Adrenal gland (tissue), 12 donors: ENCODE data around the gene EPHA6. TPM values are rescaled to one million over a fixed set of nuclear protein-coding genes. Genes with fewer than 3 reads are reported as not detected.

Experiments used
- DNase-seq, 7 donors: peaks; one replicate each; pipeline ENCODE4 v3.0.0-alpha.2; 2019 to 2020
- H3K27ac ChIP-seq, 5 donors: fragments of 200-600 bp; sonication (generic) in 4 of 5; 1 replicate in 3 of 5; 2 replicates in 2 of 5; pipeline versions ENCODE4 v1.5.1 to v1.8.0; 2016 to 2020; ENCODE audit warnings: mild to moderate bottlenecking in 1 of 5
- H3K27me3 ChIP-seq: fragments of 200-600 bp; 2 replicates; pipeline ENCODE4 v1.8.0; 2021
- H3K36me3 ChIP-seq, 2 donors: fragments of 200-600 bp; replicated peaks in 1 of 2; 1 replicate in 1 of 2; 2 replicates in 1 of 2; pipeline versions ENCODE4 v1.5.1 to v1.8.0; 2018 to 2022
- H3K4me1 ChIP-seq, 2 donors: fragments of 200-600 bp; replicated peaks in 1 of 2; 1 replicate in 1 of 2; 2 replicates in 1 of 2; pipeline versions ENCODE4 v1.5.1 to v1.8.0; 2018 to 2021
- H3K4me3 ChIP-seq, 4 donors: fragments of 200-600 bp; sonication (generic) in 3 of 4; one replicate each; pipeline ENCODE4 v1.5.1; 2016 to 2018
- H3K9me3 ChIP-seq, 3 donors: fragments of 200-600 bp; sonication (generic) in 1 of 3; replicated peaks in 1 of 3; 1 replicate in 2 of 3; 2 replicates in 1 of 3; pipeline versions ENCODE4 v1.5.1 to v1.8.0; 2016 to 2021
- CTCF ChIP-seq, 6 experiments: fragments of 450-650 bp in 4 of 6; fragments of 200-600 bp in 2 of 6; sonication (generic) in 1 of 6; IDR thresholded peaks; 1 replicate in 5 of 6; 2 replicates in 1 of 6; pipeline versions ENCODE4 v1.5.1 to v1.8.0; 2016 to 2021; ENCODE audit warnings: antibody characterized with exemption in 6 of 6, mild to moderate bottlenecking in 2 of 6, moderate library complexity in 1 of 6
- POLR2A ChIP-seq, 2 donors: fragments of 450-650 bp; IDR thresholded peaks; one replicate each; pipeline ENCODE4 v1.6.1; 2017; ENCODE audit warnings: antibody characterized with exemption in 2 of 2, mild to moderate bottlenecking in 2 of 2, moderate library complexity in 1 of 2
- WGBS, 4 donors: extraction: QIAGEN DNeasy Blood & Tissue Kit in 2 of 4; methylation state at CpG; one replicate each; pipeline versions ENCODE4 v1.1.5 to v1.1.7; 2013 to 2017; 5-methylcytosine and 5-hydroxymethylcytosine counted together
- intact Hi-C, 2 donors: fragments of 100-400 bp; cut with DNase I; formaldehyde crosslinking; loops; one replicate each; pipeline versions ENCODE4 v1.14.1 to v1.15.0; 2022 to 2023
- polyA plus RNA-seq, 3 donors: library from polyadenylated mRNA; stranded (reverse); fragments of 200-250 nt in 2 of 3; fragments of 350-450 nt in 1 of 3; fragmentation: Illumina TruSeq in 1 of 3; extraction: RNeasy Lipid Tissue Mini Kit (QIAGEN cat#74804) in 1 of 3; gene quantifications; one replicate each; pipeline ENCODE4 v1.2.3, GENCODE V29; 2013 to 2014
- total RNA-seq, 9 donors: library from RNA; depleted of rRNA in 4 of 9; stranded (reverse); fragments of >200 nt in 4 of 9; fragments of 120-200 nt in 1 of 9; fragmentation: NEBNext Ultra II Directional in 1 of 9; extraction: Animal tissue kit (Norgen Biotek cat#: 25700) in 1 of 9; gene quantifications; one replicate each; pipeline versions ENCODE4 v1.1.0 to v1.2.4, GENCODE V29; 2013 to 2023
- donor health status: healthy with polysubstance abuse.
- donor health status: Bipolar disorder and iron deficiency.
- donor health status: DM: yes; HTN: yes; CAD: no.
- donor health status: DM: no; HTN: no; CAD: no.
- donor health status: DM: no; HTN: no; CAD: no.
- donor health status: DM: yes; HTN: yes; CAD: no.

Gene EPHA6
- total and polyA plus RNA-seq, 12 donors, result 0.07 to 2.1 (median 0.07) TPM; not detected in 9

- no peak overlapping the region for H3K27ac ChIP-seq
- H3K4me3 ChIP-seq, result no peak overlapping the region
- H3K36me3 ChIP-seq, result no peaks in the 10 kb centered on the region
- H3K4me1 ChIP-seq, result no peaks in the 10 kb centered on the region
- intact Hi-C loops, result no loop called here
- peaks cover 0 to 4% (median 0%) of the 10 kb centered on the region in 3 donors for H3K9me3 ChIP-seq
- H3K27me3 ChIP-seq, result no peaks in the 10 kb centered on the region
- no peak for TF ChIP-seq CTCF (IDR thresholded peaks at IDR 0.05)
- TF ChIP-seq POLR2A (IDR thresholded peaks at IDR 0.05), result no peak
- 85 to 95% (median 86%) methylated on average over 5 of the region's 5 CpGs; no CpG with 5 or more reads in 1 of the 4 donors for WGBS, 4 donors
- DNase-seq, result no peak
These were observed 479.3 kb downstream of the EPHA6 start for GRCh38 chr3:97293596-97294131.

- H3K9me3 ChIP-seq, result peaks cover 0 to 4% (median 0%) of the 10 kb centered on the region in 3 donors
- 30 to 59% (median 50%) methylated on average over 1 of the region's 1 CpG for WGBS, 4 donors
- no peaks in the 10 kb centered on the region for H3K36me3 ChIP-seq
- H3K4me3 ChIP-seq, result no peak overlapping the region
- TF ChIP-seq POLR2A (IDR thresholded peaks at IDR 0.05) (no peak), CTCF (IDR thresholded peaks at IDR 0.05) (no peak)
- no peak for DNase-seq
- no peaks in the 10 kb centered on the region for H3K27me3 ChIP-seq
- intact Hi-C loops, result no loop called here
- no peak overlapping the region for H3K27ac ChIP-seq
- H3K4me1 ChIP-seq, result no peaks in the 10 kb centered on the region
These were observed 482.6 kb downstream of the EPHA6 start for GRCh38 chr3:97297032-97297431.

- no peak for DNase-seq
- no peaks in the 10 kb centered on the region for H3K9me3 ChIP-seq
- no peaks in the 10 kb centered on the region for H3K36me3 ChIP-seq
- H3K27me3 ChIP-seq, result no peaks in the 10 kb centered on the region
- intact Hi-C loops, result no loop called here
- H3K27ac ChIP-seq, result no peak overlapping the region
- H3K4me1 ChIP-seq, result no peaks in the 10 kb centered on the region
- TF ChIP-seq POLR2A (IDR thresholded peaks at IDR 0.05) (no peak), CTCF (IDR thresholded peaks at IDR 0.05) (no peak)
- H3K4me3 ChIP-seq, result no peak overlapping the region
These were observed 486.7 kb downstream of the EPHA6 start for GRCh38 chr3:97301114-97301513.

- Histone ChIP-seq H3K4me1 (no peaks in the 10 kb centered on the region), H3K27me3 (no peaks in the 10 kb centered on the region), H3K4me3 (no peak overlapping the region), H3K27ac (no peak overlapping the region), H3K9me3 (no peaks in the 10 kb centered on the region), H3K36me3 (no peaks in the 10 kb centered on the region)
- WGBS, 4 donors, result 55 to 85% (median 75%) methylated on average over 1 of the region's 1 CpG
- DNase-seq, result no peak
- intact Hi-C loops, result no loop called here
- no peak for TF ChIP-seq CTCF (IDR thresholded peaks at IDR 0.05)
- TF ChIP-seq POLR2A (IDR thresholded peaks at IDR 0.05), result no peak
These were observed 491.8 kb downstream of the EPHA6 start for GRCh38 chr3:97306226-97306625.
